Measurements from ENCODE around the gene PSMD5.

DNA sequence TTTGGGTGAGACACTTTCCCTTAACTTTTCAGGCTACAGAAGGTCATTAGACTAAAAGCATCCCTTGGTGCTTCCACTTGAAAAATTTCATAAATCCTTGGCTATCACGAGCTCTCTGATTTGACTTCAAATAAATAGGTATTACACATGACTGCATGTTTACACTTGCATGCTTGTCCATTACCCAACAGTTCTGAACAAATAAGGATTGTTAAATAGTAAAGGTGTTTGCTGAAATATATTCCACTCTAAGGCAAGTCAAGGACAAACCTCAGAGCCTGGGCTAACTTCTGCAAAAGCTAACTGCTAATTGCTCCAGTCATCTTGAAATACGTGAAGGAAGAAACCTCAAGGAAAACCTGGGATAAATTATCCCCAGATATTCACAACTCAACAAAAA is 64.0 kb downstream of the PSMD5 start:
- TF ChIP-seq CTCF (conservative IDR thresholded peaks at IDR 0.05 in 1 of 2, IDR thresholded peaks at IDR 0.05 in 1 of 2; ENCODE audit: low read depth in 1 of 2, low read length in 2 of 2) = no peak
- TF ChIP-seq EZH2 (IDR thresholded peaks at IDR 0.05; ENCODE audit: low read length, missing control alignments) = no peak

Measured in fibroblast of lung (primary cell).